Lung microvascular endothelial cell (primary cell): Measurements from ENCODE around the gene MRPL22. TPM values are rescaled to one million over a fixed set of nuclear protein-coding genes. Genes with fewer than 3 reads are reported as not detected.
"Not testable (repeated sequence)": the region's sequence is repeated elsewhere in the genome, so short reads cannot be mapped to it uniquely, and the experiment has no call there.

ENCODE experiments used
- DNase-seq, 2 donors: peaks; one replicate each; pipeline versions ENCODE4 v3.0.0 to v3.0.0-alpha.2; 2010; ENCODE audit warnings: low read depth in 2 of 2
- total RNA-seq: library from RNA; depleted of rRNA; stranded (reverse); fragments of >200 nt; gene quantifications from 2 replicates; pipeline ENCODE4 v1.2.1, GENCODE V29; 2014

Gene MRPL22
- total RNA-seq, 1 donor from 2014 or later = 21.2 TPM

DNA sequence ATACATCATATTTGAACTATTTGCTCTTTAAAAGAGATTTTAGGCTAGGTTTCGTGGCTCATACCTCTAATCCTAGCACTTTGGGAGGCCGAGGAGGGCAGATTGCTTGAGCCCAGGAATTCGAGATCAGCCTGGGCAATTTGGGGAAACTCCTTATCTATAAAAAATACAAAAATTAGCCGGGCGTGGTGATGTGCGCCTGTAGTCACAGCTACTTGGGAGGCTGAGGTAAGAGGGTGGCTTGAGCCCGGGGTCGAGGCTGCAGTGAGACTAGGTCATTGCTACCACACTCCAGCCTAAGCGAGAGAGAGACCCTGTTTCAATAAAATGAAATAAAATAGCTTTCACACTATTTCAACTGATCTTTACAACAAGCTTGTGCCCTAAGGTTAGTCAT lies 500 bp upstream of the MRPL22 start:
- DNase-seq = no peak

DNA sequence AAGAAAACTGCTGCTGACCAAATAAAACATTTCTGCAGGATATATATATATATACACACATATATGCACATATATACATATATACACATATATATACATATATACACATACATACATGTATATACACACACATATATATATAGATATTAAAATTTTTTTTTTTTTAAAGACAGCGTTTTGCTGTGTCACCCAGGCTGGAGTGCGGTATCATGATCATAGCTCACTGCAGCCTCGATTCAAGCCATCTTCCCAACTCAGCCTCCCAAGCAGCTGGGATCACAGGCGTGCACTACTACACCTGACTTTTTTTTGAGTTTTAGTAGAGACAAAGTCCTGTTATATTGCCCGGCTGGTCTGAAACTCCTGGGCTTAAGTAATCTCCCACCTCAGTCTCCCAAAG lies 2.7 kb downstream of the MRPL22 start:
- no peak for DNase-seq

GRCh38 chr5:154944716-154945115 lies 3.8 kb downstream of the MRPL22 start:
- DNase-seq = peak in 1 of 2 donors; percentile 10

GRCh38 chr5:154945695-154946301 lies 4.9 kb downstream of the MRPL22 start:
- DNase-seq = peak; percentile 56 to 65

GRCh38 chr5:154947778-154948177 lies 6.9 kb downstream of the MRPL22 start:
- DNase-seq = no peak

DNA sequence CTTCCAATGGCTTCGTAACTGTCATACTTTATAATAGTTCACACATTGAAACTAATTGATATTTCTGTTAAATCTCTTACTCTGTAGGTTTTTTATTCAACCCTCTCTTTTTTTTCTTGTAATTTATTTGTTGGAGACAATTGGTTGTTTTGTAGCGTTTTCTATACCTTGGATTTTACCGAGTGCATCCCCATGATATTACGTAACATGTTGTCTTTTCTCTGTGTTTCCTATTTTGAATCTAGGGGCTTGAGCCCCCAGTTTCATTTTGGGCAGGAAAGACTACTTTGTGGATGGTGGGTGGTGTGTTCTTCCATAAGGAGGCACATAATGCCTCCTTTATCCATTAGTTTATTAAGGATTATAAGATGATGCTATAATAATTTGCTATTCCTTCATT lies 7.4 kb downstream of the MRPL22 start:
- no peak for DNase-seq

DNA sequence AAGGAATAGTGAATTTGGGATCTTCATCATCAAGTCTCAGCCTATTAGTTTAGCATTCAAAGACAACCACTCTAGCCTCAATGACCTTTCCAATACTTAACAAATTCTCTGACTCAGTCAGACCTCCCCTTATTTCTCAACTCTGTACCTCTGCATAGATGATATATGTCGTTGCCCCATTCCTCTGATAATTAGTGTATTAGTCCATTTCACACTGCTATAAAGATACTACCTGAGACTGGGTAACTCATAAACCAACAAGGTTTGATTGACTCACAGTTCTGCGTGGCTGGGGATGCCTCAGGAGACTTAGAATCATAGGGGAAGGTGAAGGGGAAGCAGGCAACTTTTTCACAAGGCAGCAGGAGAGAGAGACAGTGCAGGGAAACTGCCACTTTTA lies 8.9 kb downstream of the MRPL22 start:
- DNase-seq = no peak

DNA sequence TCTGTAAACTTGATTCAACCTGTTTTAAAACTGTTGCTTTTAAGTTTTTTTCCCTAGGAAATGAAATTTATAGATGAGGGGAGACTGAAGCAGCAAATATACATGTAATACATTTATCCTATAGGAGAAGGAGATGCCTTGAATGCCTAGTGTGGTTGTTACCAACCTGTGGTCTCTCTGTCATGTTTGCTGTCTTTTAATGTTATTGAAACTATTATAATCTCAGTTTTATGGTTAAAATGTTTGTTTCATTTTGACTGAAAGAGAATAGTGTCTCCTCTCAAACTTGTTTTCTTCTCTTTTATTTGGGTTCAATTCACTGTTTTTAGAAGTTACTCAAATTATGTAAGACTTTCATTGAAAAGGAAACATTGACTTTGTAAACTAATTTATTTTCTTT lies 15.8 kb downstream of the MRPL22 start:
- DNase-seq = no peak

DNA sequence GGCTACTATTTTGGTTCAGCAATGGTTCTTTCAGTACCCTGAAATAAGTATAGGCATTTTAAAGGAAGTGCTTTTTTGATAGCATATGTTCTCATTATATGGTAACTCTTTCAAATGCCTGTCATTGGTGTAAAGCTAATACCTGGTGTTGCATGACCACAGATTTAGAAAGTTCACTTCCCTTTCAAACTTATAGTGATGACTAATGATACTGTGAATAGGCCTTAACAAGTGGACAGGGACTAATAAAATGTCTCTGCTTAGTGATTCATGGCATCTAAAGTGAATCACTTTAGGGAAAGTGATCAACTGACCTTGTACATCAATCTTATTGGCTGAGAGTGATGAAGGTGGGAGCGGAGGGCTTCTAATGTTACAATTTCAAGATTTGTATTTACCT lies 21.6 kb downstream of the MRPL22 start:
- peak in 1 of 2 donors; percentile 68 for DNase-seq

DNA sequence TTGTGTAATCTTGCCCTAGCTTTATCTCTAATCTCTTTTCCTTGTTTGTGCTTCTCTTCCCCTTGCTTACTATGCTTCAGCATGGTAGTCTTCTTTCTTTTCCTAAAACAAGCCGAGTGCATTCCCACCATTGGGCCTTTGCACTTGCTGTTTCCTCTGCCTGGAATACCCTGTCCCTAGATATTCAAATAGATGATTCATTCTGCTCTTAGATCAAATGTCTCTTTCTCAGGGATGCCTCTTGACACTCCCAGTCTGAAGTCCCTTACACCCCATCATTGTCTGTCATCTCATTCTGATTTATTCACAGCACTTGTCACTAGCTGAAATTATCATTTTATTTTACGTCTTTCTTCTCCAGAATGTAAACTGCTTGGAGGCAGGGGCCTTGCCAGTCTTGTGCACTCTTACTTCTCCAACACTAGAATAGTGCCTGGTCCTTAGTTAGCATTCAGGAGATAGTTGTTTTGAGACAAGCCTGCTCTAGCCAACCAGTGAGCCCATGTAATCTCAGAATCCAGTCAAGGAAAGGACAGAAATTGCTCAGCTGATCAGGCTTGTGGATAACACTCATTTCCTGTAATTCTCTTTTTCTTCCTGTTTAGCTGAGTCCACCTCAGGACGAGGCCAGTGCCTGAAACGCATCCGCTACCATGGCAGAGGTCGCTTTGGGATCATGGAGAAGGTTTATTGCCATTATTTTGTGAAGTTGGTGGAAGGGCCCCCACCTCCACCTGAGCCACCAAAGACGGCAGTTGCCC lies 25.4 kb downstream of the MRPL22 start:
- peak; percentile 92 to 95 for DNase-seq

DNA sequence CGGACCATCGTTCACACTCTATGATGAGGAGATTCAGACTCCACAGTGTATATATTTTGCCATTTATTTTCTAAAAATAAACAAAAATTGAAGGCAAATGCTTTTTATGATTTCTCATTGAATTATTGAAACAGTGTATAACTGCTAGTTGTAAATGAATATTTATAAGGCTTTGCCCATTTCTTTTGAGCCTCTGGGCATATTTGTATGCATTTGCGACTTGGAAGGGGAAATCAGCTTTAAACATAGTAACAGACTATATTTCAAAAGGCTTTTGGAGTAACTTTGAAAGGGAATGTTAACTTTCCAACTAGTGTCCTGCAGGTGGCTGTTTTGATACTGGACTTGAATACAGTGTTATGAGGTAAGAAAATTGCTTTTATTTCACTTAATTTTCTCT lies 26.0 kb downstream of the MRPL22 start:
- peak in 1 of 2 donors; percentile 33 for DNase-seq

DNA sequence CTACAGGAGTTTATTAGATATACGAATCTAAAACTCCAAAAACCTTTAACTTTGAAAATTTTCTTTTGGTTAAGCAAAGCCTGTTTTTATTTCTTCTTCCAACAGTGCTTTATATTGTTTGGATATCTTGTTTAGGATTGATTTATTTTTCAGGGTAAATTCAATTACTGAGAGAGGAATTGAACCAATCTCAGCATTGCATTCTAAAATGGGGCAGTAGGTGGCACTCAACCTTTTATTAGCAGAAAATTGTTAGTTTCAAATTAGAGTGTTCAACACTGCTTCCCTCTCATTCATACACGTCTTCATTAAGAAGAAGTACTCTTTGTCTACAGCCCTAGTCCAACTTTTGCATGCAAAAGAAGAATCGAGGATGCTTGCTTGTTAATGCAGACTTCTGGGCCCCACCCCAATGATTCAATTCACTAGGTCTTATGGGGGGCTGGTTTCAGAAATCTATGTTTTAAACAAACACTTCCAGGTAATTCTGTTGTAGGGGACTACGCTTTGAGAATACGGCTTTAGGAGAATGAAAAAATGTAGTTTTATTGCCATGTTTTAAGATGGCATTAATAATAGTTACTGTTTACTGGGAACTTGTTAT lies 26.6 kb downstream of the MRPL22 start:
- DNase-seq = peak; percentile 55 to 68

GRCh38 chr5:154968953-154969352 lies 28.1 kb downstream of the MRPL22 start:
- DNase-seq = no peak

DNA sequence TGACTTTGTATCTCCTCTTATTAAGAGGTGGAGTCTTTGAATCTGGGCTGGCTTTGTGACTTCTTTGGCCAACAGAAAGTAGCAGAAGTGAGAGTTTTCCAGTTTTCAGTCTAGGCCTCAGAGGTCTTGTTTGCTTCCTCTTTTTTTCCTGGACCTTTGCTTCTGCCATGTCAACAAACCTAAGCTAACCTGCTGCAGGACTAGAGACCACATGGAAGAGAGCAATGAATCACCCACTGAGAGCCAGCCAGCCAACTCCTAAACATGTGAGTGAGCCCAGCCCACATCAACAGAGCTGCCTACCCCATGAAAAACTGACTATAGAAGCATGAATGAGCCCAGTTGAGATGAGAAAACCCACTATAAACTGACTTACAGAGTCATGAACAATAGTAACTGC lies 29.9 kb downstream of the MRPL22 start:
- DNase-seq = peak; percentile 62 to 65

DNA sequence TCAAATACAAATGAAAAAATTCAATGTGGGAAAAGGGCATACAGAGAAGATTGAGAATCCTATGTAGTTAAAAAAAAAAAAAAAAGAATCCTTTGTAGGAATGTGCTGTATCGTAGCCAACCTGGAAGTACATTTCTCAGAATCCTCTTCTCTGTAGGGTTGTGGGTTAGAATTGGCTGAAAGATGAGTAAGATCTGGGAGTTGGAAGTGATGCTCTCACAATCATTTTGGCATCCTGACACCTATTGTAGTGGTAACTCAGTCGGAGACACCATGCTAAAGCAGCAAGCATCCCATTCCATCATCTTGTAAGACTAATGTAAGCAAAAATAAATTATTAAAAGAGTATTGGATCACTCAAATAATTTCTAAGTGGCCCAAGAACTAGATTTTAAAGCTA lies 30.6 kb downstream of the MRPL22 start:
- DNase-seq = peak in 1 of 2 donors; percentile 15

- DNase-seq = peak; percentile 71 to 75
These were observed 31.7 kb downstream of the MRPL22 start for GRCh38 chr5:154972476-154973080.

GRCh38 chr5:154976082-154976481 lies 35.2 kb downstream of the MRPL22 start:
- not testable (repeated sequence) for DNase-seq

DNA sequence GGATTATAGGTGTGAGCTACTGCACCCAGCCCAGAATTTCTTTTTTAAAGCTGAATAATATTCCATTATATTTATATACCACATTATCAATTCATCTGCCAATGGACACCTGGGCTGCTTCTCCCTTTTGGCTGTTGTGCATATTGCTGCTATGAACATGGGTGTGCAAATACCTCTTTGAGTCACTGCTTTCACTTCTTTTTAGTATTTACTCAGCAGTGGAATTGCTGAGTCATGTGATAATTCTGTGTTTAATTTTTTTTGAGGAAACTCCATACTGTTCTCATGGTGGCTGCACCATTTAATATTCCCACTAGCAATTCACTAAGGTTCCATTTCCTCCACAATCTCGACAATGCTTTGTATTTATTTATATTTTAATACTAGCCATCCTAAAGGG lies 36.5 kb downstream of the MRPL22 start:
- peak in 1 of 2 donors; percentile 16 for DNase-seq

DNA sequence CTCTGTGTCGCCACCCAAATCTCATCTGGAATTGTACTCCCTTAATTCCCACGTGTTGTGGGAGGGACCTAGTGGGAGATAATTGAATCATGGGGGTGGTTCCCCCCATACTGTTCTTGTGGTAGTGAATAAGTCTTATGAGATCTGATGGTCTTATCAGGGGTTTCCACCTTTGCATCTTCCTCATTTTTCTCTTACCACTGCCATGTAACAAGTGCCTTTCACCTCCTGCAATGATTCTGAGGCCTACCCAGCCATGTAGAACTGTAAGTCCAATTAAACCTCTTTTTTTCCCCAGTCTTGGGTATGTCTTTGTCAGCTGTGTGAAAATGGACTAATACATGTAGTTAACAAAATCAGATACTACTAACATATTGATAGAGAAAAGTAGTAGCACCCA lies 37.4 kb downstream of the MRPL22 start:
- not testable (repeated sequence) for DNase-seq

GRCh38 chr5:154984946-154985516 lies 44.2 kb downstream of the MRPL22 start:
- no peak for DNase-seq

DNA sequence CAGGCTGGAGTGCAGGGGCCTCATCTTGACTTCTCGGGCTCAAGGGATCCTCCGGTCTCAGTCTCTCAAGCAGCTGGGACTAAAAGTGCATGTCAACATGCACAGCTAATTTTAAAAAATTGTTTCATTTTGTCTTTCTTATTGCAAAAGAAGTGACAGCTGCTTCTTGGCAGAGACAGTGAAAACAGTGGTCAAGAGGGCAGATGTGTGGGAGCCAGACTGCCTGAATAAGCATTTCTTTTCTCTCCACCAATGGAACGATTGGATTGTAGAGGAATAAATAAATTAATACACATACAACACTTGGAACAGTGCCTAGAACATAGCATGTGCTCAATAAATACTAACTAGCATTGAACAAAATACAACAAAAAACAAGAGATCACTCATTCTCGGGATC lies 45.3 kb downstream of the MRPL22 start:
- DNase-seq = no peak

DNA sequence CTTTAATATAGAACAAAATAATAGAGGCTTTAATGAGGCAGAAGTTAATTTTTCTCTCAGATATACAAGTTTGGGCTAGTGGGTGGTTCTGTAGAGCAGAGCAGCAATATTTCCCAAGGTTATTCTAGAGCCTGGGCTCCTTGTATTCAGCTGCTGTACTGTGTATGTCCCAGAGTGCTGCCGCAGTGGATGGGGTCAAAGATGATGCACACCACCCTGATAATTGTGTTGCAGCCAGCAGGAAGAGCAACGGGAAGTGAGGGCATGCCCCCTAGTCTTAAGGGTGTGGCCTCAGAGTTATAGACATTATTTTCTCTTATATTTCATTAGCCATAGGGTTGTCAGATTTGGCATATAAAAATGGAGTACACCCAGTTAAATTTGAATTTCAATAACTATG lies 48.8 kb downstream of the MRPL22 start:
- DNase-seq = peak in 1 of 2 donors; percentile 60
